ENCODE results near the gene GSDME.

The GSDME gene

DNA sequence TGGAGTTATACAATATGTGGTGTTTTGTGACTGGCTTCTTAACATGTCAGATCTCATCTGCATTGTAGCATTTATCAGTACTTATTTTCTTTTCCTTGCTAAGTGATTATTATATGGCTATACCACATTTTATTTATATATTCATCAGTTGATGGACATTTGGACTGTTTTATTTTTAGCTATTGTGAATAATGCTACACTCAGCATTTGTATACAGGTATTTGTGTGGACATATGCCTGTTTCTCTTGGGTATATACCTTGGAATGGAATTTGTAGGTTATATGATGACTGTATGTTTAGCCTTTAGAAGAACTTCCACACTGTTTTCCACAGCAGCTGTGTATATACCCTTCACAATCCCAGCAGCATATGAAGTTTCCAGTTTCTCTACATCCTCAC is 86.5 kb downstream of the GSDME start:
- no peak for DNase-seq (ENCODE audit: low read depth)
- TF ChIP-seq, protein P1, sequence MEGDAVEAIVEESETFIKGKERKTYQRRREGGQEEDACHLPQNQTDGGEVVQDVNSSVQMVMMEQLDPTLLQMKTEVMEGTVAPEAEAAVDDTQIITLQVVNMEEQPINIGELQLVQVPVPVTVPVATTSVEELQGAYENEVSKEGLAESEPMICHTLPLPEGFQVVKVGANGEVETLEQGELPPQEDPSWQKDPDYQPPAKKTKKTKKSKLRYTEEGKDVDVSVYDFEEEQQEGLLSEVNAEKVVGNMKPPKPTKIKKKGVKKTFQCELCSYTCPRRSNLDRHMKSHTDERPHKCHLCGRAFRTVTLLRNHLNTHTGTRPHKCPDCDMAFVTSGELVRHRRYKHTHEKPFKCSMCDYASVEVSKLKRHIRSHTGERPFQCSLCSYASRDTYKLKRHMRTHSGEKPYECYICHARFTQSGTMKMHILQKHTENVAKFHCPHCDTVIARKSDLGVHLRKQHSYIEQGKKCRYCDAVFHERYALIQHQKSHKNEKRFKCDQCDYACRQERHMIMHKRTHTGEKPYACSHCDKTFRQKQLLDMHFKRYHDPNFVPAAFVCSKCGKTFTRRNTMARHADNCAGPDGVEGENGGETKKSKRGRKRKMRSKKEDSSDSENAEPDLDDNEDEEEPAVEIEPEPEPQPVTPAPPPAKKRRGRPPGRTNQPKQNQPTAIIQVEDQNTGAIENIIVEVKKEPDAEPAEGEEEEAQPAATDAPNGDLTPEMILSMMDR (IDR thresholded peaks at IDR 0.05; ENCODE audit: control insufficient read depth, extremely low read depth, insufficient read depth) = no peak
- no peak overlapping the region for H3K4me3 ChIP-seq (ENCODE audit: low read depth, low read length)

DNA sequence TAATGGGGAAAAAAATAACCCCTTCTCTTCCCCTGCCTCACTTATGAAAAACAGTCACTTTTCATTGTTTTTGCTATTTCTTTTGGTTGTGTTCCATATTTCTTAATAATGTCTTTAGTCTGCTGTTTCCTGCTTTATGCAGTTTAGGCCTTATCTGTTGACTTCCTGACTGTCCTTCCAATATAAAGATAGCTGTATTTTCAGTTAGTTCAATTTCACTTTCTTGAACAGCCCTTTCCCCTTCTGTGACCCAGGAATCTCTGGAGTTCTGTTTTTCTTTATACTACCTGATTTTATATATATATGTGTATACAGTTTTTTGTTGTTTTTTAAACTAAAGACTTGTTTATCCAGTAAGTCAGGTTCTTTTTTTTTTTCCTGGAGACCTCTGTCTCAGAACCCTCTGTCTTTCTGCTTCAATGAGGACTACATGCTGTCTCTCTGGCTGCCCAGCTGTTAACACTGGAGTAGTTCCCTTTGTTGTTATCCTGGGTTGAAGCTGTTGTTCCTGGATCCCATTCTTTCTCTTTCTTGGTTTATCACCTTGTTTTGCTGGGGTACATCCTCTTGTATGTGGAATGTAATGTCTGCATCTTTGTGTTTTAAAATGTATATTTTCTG is 87.2 kb downstream of the GSDME start:
- no peak for DNase-seq (ENCODE audit: low read depth)
- H3K4me3 ChIP-seq (ENCODE audit: low read depth, low read length) = no peak overlapping the region

DNA sequence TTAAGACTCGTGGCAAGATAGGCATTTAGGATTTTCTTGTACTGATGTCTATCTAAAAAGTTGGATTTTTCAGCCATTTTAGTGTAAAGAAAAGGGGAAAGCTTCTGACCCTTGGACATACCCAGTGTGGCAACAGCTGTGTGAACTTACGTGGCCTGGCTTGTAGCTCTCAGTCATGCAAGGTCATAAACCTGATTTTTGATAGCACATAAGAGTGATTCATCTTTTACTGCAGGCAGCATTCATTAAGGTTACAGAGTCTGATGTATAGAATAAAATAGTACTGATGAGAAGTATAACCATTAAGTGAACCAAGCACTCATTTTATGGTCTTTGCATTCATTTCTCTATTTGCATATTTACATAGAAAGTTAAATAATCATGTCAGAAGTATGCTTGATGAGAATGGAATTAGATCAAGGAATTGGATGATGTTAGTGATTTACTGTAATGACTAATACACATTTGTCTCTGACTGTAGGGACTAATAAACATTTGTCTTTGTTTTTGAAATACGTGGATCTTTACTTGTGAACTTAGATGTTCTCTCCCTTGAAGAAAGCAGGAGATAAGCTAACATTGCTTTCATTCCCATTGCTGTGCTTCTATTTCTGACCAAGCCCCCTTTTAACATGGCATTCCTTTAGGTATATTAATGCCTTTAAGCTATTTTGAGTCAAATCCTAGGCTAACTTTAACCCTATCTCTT is 88.2 kb downstream of the GSDME start:
- TF ChIP-seq, protein P1 (IDR thresholded peaks at IDR 0.05; ENCODE audit: control insufficient read depth, extremely low read depth, insufficient read depth) = no peak
- H3K4me3 ChIP-seq (ENCODE audit: low read depth, low read length) = no peak overlapping the region

More for the DNA sequence above, 87.2 kb downstream of the GSDME start:
- TF ChIP-seq, protein P1 (IDR thresholded peaks at IDR 0.05; ENCODE audit: control insufficient read depth, extremely low read depth, insufficient read depth) = no peak

DNA sequence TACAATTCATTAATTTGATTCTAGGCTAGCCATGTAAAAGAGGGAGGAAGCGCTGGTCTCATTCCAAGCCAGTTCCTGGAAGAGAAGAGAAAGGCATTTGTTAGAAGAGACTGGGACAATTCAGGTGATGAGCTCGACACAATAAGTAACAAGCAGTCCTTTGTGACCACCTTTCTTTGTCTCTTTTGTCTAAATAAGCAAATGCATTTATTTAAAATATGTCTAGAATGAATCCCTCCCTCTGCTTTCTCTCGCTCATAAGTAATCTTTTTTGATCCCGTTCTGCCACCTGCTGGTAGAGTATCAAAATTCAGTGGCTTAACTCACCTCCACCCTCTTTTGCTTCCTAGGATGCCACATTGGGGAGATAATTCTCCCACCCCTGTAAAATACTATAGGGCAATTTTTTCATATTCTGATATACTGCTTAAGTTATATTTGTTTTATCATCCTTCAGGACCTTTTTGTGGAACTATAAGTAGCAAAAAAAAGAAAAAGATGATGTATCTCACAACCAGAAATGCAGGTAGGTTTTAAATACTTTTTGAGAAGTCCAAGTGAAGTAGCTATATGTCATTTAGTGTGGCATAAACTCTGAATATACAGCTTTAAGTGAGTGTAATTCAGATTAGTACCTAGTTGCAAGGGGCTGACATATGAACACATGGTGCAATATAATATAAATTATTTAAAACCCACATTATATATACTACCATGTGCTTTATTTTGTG is 91.5 kb downstream of the GSDME start:
- DNase-seq (ENCODE audit: low read depth) = peak; percentile 17
- TF ChIP-seq, protein P1 (IDR thresholded peaks at IDR 0.05; ENCODE audit: control insufficient read depth, extremely low read depth, insufficient read depth) = peak; percentile 74
- H3K4me3 ChIP-seq (ENCODE audit: low read depth, low read length) = no peak overlapping the region

More for the DNA sequence above, 88.2 kb downstream of the GSDME start:
- no peak for DNase-seq (ENCODE audit: low read depth)

DNA sequence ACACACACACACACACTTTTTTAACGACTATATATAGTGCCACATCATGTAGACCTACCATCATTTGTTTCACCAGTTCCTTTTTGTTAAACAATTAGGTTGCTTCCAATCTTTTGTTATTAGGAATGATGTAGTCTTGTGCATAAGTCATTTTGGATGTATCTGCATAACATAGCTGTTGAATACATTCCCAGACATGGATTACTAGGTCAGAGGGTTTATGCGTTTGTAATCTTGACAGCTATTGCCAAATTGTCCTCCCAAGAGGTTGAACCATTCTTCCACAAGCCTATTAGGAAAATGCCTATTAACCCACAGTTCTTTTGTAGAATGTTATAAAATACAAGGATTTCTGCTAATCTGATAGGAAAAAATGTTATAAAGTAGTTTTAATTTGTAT is 96.7 kb downstream of the GSDME start:
- TF ChIP-seq, protein P1 (IDR thresholded peaks at IDR 0.05; ENCODE audit: control insufficient read depth, extremely low read depth, insufficient read depth) = no peak
- no peak for DNase-seq (ENCODE audit: low read depth)
- no peak overlapping the region for H3K4me3 ChIP-seq (ENCODE audit: low read depth, low read length)

DNA sequence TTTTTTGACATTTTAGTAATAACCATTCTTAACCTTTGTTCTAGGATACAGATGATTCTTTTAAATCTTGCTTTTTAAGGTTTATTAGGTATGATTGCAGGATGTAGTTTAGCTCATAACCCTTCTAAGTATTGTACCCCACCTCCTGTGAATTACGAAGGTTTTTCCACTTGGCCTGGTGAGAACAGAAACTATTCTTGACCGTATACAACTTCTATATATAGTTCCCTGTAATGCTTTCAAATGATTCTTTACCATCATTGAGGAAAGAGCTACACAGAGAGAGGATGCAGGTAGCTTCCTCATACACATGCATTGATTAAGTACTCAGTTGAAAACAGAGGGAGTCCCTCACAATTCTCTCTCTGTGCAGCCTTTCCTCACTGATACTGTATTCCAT is 97.8 kb downstream of the GSDME start:
- no peak for DNase-seq (ENCODE audit: low read depth)
- TF ChIP-seq, protein P1 (IDR thresholded peaks at IDR 0.05; ENCODE audit: control insufficient read depth, extremely low read depth, insufficient read depth) = no peak
- H3K4me3 ChIP-seq (ENCODE audit: low read depth, low read length) = no peak overlapping the region

All from LNCaP clone FGC (cell line).